GM18858 (cell line): Measurements from ENCODE around the gene TIGD3.

Experiments used
- ATAC-seq: cut with Tn5 transposase; IDR thresholded peaks from one replicate; pipeline ENCODE4 v1.9.1; 2021; ENCODE audit not compliant: unreplicated experiment

TIGD3 gene

GRCh38 chr11:65404638-65405339, 50.2 kb downstream of the TIGD3 start:
- no peak for ATAC-seq
